Nephron progenitor cell (in vitro differentiated cells): Measurements from ENCODE around the gene GRAP2.

Experiments used
- DNase-seq: peaks from one replicate; pipeline ENCODE4 v3.0.0; 2021
- H3K27ac Mint-ChIP-seq: 2 replicates; pipeline ENCODE4 v1.8.0; 2021; ENCODE audit warnings: mild to moderate bottlenecking, moderate library complexity, mixed read lengths
- H3K27me3 Mint-ChIP-seq: 2 replicates; pipeline ENCODE4 v1.8.0; 2021; ENCODE audit warnings: mild to moderate bottlenecking, low read depth, mixed read lengths; ENCODE audit not compliant: poor library complexity
- H3K36me3 Mint-ChIP-seq: 2 replicates; pipeline ENCODE4 v1.8.0; 2021; ENCODE audit warnings: low read depth, mixed read lengths
- H3K4me1 Mint-ChIP-seq: 2 replicates; pipeline ENCODE4 v1.8.0; 2021; ENCODE audit warnings: mixed read lengths
- H3K4me3 Mint-ChIP-seq: 2 replicates; pipeline ENCODE4 v1.8.0; 2021; ENCODE audit warnings: mild to moderate bottlenecking, moderate library complexity, mixed read lengths
- H3K9me3 Mint-ChIP-seq: 2 replicates; pipeline ENCODE4 v1.8.0; 2021; ENCODE audit warnings: mild to moderate bottlenecking, moderate library complexity, mixed read lengths
- TF ChIP-seq, protein P1 (sequence below): fragments of 200-600 bp; sonication (generic); IDR thresholded peaks from 2 replicates; pipeline ENCODE4 v1.5.0; 2021; ENCODE audit warnings: antibody characterized with exemption

The GRAP2 gene

GRCh38 chr22:39939830-39940229, 38.9 kb downstream of the GRAP2 start:
- Mint-ChIP-seq H3K36me3 (no peaks in the 10 kb centered on the region), H3K9me3 (no peaks in the 10 kb centered on the region), H3K27ac (no peak overlapping the region), H3K4me1 (peaks cover 84% of the 10 kb centered on the region), H3K27me3 (no peaks in the 10 kb centered on the region), H3K4me3 (no peak overlapping the region)
- TF ChIP-seq, protein P1, sequence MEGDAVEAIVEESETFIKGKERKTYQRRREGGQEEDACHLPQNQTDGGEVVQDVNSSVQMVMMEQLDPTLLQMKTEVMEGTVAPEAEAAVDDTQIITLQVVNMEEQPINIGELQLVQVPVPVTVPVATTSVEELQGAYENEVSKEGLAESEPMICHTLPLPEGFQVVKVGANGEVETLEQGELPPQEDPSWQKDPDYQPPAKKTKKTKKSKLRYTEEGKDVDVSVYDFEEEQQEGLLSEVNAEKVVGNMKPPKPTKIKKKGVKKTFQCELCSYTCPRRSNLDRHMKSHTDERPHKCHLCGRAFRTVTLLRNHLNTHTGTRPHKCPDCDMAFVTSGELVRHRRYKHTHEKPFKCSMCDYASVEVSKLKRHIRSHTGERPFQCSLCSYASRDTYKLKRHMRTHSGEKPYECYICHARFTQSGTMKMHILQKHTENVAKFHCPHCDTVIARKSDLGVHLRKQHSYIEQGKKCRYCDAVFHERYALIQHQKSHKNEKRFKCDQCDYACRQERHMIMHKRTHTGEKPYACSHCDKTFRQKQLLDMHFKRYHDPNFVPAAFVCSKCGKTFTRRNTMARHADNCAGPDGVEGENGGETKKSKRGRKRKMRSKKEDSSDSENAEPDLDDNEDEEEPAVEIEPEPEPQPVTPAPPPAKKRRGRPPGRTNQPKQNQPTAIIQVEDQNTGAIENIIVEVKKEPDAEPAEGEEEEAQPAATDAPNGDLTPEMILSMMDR, result no peak
- DNase-seq, result no peak

DNA sequence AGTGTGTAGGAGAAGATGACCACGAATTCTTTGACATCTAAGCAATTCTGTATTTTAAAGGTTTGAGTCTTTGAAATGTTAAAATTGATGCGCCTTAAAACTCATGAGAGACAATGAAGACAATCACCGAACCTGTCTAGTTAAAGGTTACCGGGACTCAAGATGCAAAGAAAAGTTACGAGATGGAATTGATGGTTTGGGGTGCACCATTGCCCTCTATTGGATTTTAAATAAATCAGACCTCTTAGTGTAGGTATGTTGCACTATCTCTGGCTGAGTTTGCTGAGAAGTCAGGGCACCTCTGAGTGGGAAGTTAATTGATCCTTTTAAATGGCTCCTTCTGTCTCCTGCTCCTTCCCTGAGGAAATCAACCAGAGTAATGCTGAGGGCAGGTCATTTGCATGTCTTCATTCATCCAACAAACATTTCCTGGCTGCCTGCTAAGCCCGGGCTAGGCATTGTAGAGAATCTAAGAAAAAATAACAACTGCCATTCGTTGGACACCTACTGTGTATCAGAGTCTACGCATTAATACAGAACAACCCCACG, 39.9 kb downstream of the GRAP2 start:
- Mint-ChIP-seq H3K4me1 (peaks cover 84% of the 10 kb centered on the region), H3K36me3 (no peaks in the 10 kb centered on the region), H3K4me3 (no peak overlapping the region), H3K27me3 (no peaks in the 10 kb centered on the region), H3K9me3 (no peaks in the 10 kb centered on the region), H3K27ac (no peak overlapping the region)
- TF ChIP-seq, protein P1, result no peak
- no peak for DNase-seq

DNA sequence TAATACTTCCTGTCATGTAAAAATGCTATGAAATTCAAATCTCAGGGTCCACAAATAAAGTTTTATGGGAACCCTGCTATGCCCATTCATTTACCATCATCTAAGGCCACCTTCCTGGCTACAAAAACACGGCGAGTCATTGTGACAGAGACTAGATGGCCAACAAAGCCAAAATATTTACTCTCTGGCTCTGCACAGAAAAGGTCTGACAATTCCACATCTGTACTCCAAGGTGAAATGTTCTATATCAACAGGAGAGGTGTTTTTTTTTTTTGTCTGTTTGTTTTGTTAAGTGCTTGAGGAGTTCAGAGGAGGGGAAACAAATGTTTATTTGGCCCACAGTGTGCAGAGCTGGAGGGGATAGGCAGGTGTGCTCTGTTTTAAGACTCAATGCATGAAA, 40.7 kb downstream of the GRAP2 start:
- TF ChIP-seq, protein P1, result no peak

GRCh38 chr22:39942439-39943230, 41.8 kb downstream of the GRAP2 start:
- TF ChIP-seq, protein P1, result no peak
- DNase-seq, result no peak
- no peaks in the 10 kb centered on the region for H3K27me3 Mint-ChIP-seq
- H3K4me3 Mint-ChIP-seq, result no peak overlapping the region
- peaks cover 83% of the 10 kb centered on the region for H3K4me1 Mint-ChIP-seq
- H3K36me3 Mint-ChIP-seq, result no peaks in the 10 kb centered on the region
- no peaks in the 10 kb centered on the region for H3K9me3 Mint-ChIP-seq
- H3K27ac Mint-ChIP-seq, result no peak overlapping the region

More for the DNA sequence above, 40.7 kb downstream of the GRAP2 start:
- H3K4me1 Mint-ChIP-seq, result peaks cover 83% of the 10 kb centered on the region
- H3K9me3 Mint-ChIP-seq, result no peaks in the 10 kb centered on the region
- no peak overlapping the region for H3K27ac Mint-ChIP-seq
- no peak overlapping the region for H3K4me3 Mint-ChIP-seq
- no peaks in the 10 kb centered on the region for H3K36me3 Mint-ChIP-seq
- no peak for DNase-seq
- H3K27me3 Mint-ChIP-seq, result no peaks in the 10 kb centered on the region

DNA sequence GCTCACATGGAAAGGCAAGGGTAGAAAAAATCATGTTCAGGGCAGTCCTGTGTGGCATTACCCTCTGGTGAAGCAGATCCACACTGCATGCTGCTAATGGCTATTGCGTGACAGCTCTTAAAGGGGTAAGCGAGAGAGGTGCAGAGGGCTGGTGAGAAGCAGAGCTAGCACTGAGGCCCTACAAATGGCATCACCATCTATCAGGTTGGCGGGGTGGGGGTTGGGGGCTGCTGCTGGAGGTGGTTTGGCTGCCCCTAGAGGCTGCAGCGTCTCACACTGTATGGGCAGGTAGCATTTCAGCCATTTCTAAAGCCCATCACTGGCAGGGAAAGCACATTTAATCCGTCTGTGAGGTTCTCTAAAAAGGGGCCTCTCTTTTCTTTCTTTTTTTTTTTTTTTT, 42.5 kb downstream of the GRAP2 start:
- H3K4me1 Mint-ChIP-seq, result peaks cover 78% of the 10 kb centered on the region

More for the DNA sequence above, 42.5 kb downstream of the GRAP2 start:
- TF ChIP-seq, protein P1, result no peak
- no peak overlapping the region for H3K4me3 Mint-ChIP-seq
- no peaks in the 10 kb centered on the region for H3K9me3 Mint-ChIP-seq
- DNase-seq, result peak; percentile 41
- no peaks in the 10 kb centered on the region for H3K27me3 Mint-ChIP-seq
- no peaks in the 10 kb centered on the region for H3K36me3 Mint-ChIP-seq
- H3K27ac Mint-ChIP-seq, result no peak overlapping the region
